Testis (tissue), 3 donors: ENCODE data around the gene SLC22A31. TPM values are rescaled to one million over a fixed set of nuclear protein-coding genes. Genes with fewer than 3 reads are reported as not detected.
"Not testable (repeated sequence)": the region's sequence is repeated elsewhere in the genome, so short reads cannot be mapped to it uniquely, and the experiment has no call there.

Source experiments
- DNase-seq: peaks from one replicate; pipeline ENCODE4 v3.0.0-alpha.2; 2019
- H3K27ac ChIP-seq, 2 donors: fragments of 200-600 bp; sonication (generic); one replicate each; pipeline ENCODE4 v1.5.1; 2019
- H3K27me3 ChIP-seq: fragments of 200-600 bp; sonication (generic); one replicate; pipeline ENCODE4 v1.5.1; 2019
- H3K36me3 ChIP-seq: fragments of 200-600 bp; sonication (generic); one replicate; pipeline ENCODE4 v1.5.1; 2017; ENCODE audit warnings: low read depth; ENCODE audit errors: missing control alignments
- H3K4me1 ChIP-seq: fragments of 200-600 bp; sonication (generic); one replicate; pipeline ENCODE4 v1.5.1; 2019
- H3K4me3 ChIP-seq, 2 donors: fragments of 200-600 bp; sonication (generic); one replicate each; pipeline ENCODE4 v1.5.1; 2017 to 2019
- H3K9me3 ChIP-seq: fragments of 200-600 bp; sonication (generic); one replicate; pipeline ENCODE4 v1.5.1; 2017
- CTCF ChIP-seq, 3 experiments: fragments of 450-650 bp in 2 of 3; fragments of 200-600 bp in 1 of 3; sonication (generic) in 1 of 3; IDR thresholded peaks; one replicate each; pipeline ENCODE4 v1.5.1; 2016 to 2019; ENCODE audit warnings: antibody characterized with exemption in 3 of 3, mild to moderate bottlenecking in 2 of 3, moderate library complexity in 1 of 3
- POLR2A ChIP-seq: fragments of 450-650 bp; IDR thresholded peaks from one replicate; pipeline ENCODE4 v1.6.1; 2017; ENCODE audit warnings: antibody characterized with exemption, mild to moderate bottlenecking, moderate library complexity
- WGBS, 2 donors: methylation state at CpG; one replicate each; pipeline ENCODE4 v1.1.5; 2018; 5-methylcytosine and 5-hydroxymethylcytosine counted together
- intact Hi-C: fragments of 100-400 bp; cut with DNase I; formaldehyde crosslinking; loops from one replicate; pipeline ENCODE4 v1.15.1; 2023; ENCODE audit warnings: low total_unique reads
- polyA plus RNA-seq: library from polyadenylated mRNA; stranded (reverse); fragments of 350-450 nt; fragmentation: Illumina TruSeq; extraction: RNeasy Lipid Tissue Mini Kit (QIAGEN cat#74804); gene quantifications from one replicate; pipeline ENCODE4 v1.2.3, GENCODE V29; 2014; ENCODE audit warnings: low read depth, low replicate concordance; ENCODE audit not compliant: insufficient read depth
- total RNA-seq, 2 donors: library from RNA; depleted of rRNA; stranded (reverse); fragments of >200 nt; gene quantifications; one replicate each; pipeline ENCODE4 v1.2.3, GENCODE V29; 2016

SLC22A31 gene
- total and polyA plus RNA-seq, 3 donors from 2014 or later: 3.9 to 8.2 (median 6.2) TPM

- no peak for DNase-seq
- Histone ChIP-seq H3K27me3 (no peaks in the 10 kb centered on the region), H3K4me1 (no peaks in the 10 kb centered on the region), H3K9me3 (no peaks in the 10 kb centered on the region), H3K4me3 (no peak overlapping the region), H3K27ac (no peak overlapping the region), H3K36me3 (no peaks in the 10 kb centered on the region)
- 76 to 79% methylated on average over 8 to 25 of the region's 28 CpGs for WGBS, 2 donors
- intact Hi-C loops: no loop called here
- no peak for TF ChIP-seq POLR2A
- no peak for TF ChIP-seq CTCF (IDR thresholded peaks at IDR 0.05)
Observed at GRCh38 chr16:89190150-89190958, 10.0 kb downstream of the SLC22A31 start.

- Histone ChIP-seq H3K9me3 (no peaks in the 10 kb centered on the region), H3K27me3 (no peaks in the 10 kb centered on the region), H3K36me3 (no peaks in the 10 kb centered on the region), H3K4me3 (no peak overlapping the region), H3K27ac (no peak overlapping the region), H3K4me1 (no peaks in the 10 kb centered on the region)
- no peak for TF ChIP-seq POLR2A
- no peak for TF ChIP-seq CTCF (IDR thresholded peaks at IDR 0.05)
- 63 to 68% methylated on average over 11 to 14 of the region's 14 CpGs for WGBS, 2 donors
- no peak for DNase-seq
- intact Hi-C loops: no loop called here
Observed at GRCh38 chr16:89189358-89190025, 10.8 kb downstream of the SLC22A31 start.

GRCh38 chr16:89188471-89189357 is 11.6 kb downstream of the SLC22A31 start:
- H3K9me3 ChIP-seq, H3K4me3 ChIP-seq, DNase-seq, H3K27ac ChIP-seq, H3K4me1 ChIP-seq, H3K36me3 ChIP-seq, H3K27me3 ChIP-seq, intact Hi-C loops: not testable (repeated sequence)
- 90 to 93% methylated on average over 3 to 24 of the region's 25 CpGs for WGBS, 2 donors

GRCh38 chr16:89187770-89188392 is 12.5 kb downstream of the SLC22A31 start:
- no peaks in the 10 kb centered on the region for H3K4me1 ChIP-seq
- H3K27me3 ChIP-seq: no peaks in the 10 kb centered on the region
- no peaks in the 10 kb centered on the region for H3K9me3 ChIP-seq
- intact Hi-C loops: no loop called here
- H3K36me3 ChIP-seq: no peaks in the 10 kb centered on the region
- no peak overlapping the region for H3K4me3 ChIP-seq
- 68% methylated on average over 19 of the region's 19 CpGs; no CpG with 5 or more reads in 1 of the 2 donors for WGBS, 2 donors
- no peak overlapping the region for H3K27ac ChIP-seq
- TF ChIP-seq CTCF (IDR thresholded peaks at IDR 0.05) (no peak), POLR2A (no peak)
- no peak for DNase-seq
